Lower lobe of right lung (tissue), 2 donors: ENCODE results near the gene THUMPD3. TPM values are rescaled to one million over a fixed set of nuclear protein-coding genes. Genes with fewer than 3 reads are reported as not detected.
A peak's percentile ranks its signal among the peaks of the same experiment; 100 is the strongest.

ENCODE experiments used
- ATAC-seq, 2 donors: fragments of 200-7000 bp; cut with Tn5 transposase; one replicate each; pipeline ENCODE4 v1.9.1; 2020 to 2022; ENCODE audit warnings: mild to moderate bottlenecking in 2 of 2, moderate library complexity in 2 of 2
- DNase-seq: peaks from one replicate; pipeline ENCODE4 v3.0.0-alpha.2; 2020
- H3K27ac ChIP-seq: fragments of 200-600 bp; one replicate; pipeline ENCODE4 v1.8.0; 2022
- H3K27me3 ChIP-seq: fragments of 200-600 bp; one replicate; pipeline ENCODE4 v1.8.0; 2022; ENCODE audit warnings: low read depth
- H3K36me3 ChIP-seq: fragments of 200-600 bp; one replicate; pipeline ENCODE4 v1.8.0; 2022; ENCODE audit warnings: mild to moderate bottlenecking
- H3K4me1 ChIP-seq: fragments of 200-600 bp; one replicate; pipeline ENCODE4 v1.8.0; 2022
- H3K4me3 ChIP-seq: fragments of 200-600 bp; one replicate; pipeline ENCODE4 v1.8.0; 2022; ENCODE audit warnings: mild to moderate bottlenecking
- H3K9me3 ChIP-seq: fragments of 200-600 bp; one replicate; pipeline ENCODE4 v1.8.0; 2022
- intact Hi-C: fragments of 100-400 bp; cut with DNase I; formaldehyde crosslinking; loops from one replicate; pipeline ENCODE4 v1.11.0; 2022
- long read RNA-seq: library from polyadenylated mRNA; unstranded; transcript quantifications from one replicate; pipeline ENCODE4 v2.0.0, GENCODE V29; 2021
- total RNA-seq: library from RNA; stranded (reverse); fragmentation: NEBNext Ultra II Directional; extraction: Animal tissue kit (Norgen Biotek cat#: 25700); gene quantifications from one replicate; pipeline ENCODE4 v1.2.1, GENCODE V29; 2021
- TF ChIP-seq, protein P1 (sequence below): fragments of 200-600 bp; IDR thresholded peaks from one replicate; pipeline ENCODE4 v1.8.0; 2022; ENCODE audit warnings: antibody characterized with exemption, mild to moderate bottlenecking
- donor health status: DM: no; HTN: yes; CAD: no; lungs with severe emphysema.

THUMPD3 gene, protein sequence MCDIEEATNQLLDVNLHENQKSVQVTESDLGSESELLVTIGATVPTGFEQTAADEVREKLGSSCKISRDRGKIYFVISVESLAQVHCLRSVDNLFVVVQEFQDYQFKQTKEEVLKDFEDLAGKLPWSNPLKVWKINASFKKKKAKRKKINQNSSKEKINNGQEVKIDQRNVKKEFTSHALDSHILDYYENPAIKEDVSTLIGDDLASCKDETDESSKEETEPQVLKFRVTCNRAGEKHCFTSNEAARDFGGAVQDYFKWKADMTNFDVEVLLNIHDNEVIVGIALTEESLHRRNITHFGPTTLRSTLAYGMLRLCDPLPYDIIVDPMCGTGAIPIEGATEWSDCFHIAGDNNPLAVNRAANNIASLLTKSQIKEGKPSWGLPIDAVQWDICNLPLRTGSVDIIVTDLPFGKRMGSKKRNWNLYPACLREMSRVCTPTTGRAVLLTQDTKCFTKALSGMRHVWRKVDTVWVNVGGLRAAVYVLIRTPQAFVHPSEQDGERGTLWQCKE
- total RNA-seq: 29.2 TPM
- long read RNA-seq, transcript THUMPD3-206 (10 exons, 2,877 nt): major isoform, 11 of 49 reads
- long read RNA-seq, transcript THUMPD3-201 (10 exons, 3,961 nt): minor isoform, 9 of 49 reads
- long read RNA-seq, partial matches to known transcripts: 6 of 49 reads
- long read RNA-seq, other reads (novel, unspliced or antisense): 23 of 49 reads

- intact Hi-C loops: no loop called here
- Histone ChIP-seq H3K27me3 (no peaks in the 10 kb centered on the region), H3K4me1 (peaks cover 21% of the 10 kb centered on the region), H3K27ac (peak within 1 kb of the TSS; percentile 92), H3K9me3 (no peaks in the 10 kb centered on the region), H3K36me3 (peaks cover 33% of the 10 kb centered on the region), H3K4me3 (peak within 1 kb of the TSS; percentile 79)
- TF ChIP-seq, protein P1, sequence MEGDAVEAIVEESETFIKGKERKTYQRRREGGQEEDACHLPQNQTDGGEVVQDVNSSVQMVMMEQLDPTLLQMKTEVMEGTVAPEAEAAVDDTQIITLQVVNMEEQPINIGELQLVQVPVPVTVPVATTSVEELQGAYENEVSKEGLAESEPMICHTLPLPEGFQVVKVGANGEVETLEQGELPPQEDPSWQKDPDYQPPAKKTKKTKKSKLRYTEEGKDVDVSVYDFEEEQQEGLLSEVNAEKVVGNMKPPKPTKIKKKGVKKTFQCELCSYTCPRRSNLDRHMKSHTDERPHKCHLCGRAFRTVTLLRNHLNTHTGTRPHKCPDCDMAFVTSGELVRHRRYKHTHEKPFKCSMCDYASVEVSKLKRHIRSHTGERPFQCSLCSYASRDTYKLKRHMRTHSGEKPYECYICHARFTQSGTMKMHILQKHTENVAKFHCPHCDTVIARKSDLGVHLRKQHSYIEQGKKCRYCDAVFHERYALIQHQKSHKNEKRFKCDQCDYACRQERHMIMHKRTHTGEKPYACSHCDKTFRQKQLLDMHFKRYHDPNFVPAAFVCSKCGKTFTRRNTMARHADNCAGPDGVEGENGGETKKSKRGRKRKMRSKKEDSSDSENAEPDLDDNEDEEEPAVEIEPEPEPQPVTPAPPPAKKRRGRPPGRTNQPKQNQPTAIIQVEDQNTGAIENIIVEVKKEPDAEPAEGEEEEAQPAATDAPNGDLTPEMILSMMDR: peak; percentile 21
- peak; percentile 98 to 100 for ATAC-seq
- peak; percentile 96 for DNase-seq
These were observed at the start of gene THUMPD3 for GRCh38 chr3:9362731-9363530. TSS of gene THUMPD3 (plus strand) at chr3:9363054. CDS start at chr3:9365069, 2,015 bp downstream.

DNA sequence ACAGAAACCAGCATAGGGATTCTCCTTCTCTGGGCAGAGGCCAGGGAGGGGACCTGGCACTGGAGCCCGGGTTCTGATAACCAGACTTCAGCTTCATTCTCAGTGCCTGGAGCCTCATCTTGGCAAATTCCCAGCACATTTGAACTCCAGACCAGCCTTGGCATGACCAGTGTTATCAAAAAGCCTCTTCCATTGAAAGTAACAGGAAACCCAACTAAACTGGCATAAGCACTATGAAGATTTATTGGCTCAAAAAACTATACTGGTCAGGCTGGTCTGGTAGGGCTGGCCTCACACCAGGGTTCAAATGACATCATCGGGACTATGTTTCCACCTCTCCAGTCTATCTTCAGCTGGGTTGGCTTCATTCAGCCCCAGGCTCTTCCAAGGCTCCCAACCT, 48.1 kb upstream of the THUMPD3 start:
- TF ChIP-seq, protein P1: no peak
- DNase-seq: no peak
- Histone ChIP-seq H3K27me3 (no peaks in the 10 kb centered on the region), H3K9me3 (no peaks in the 10 kb centered on the region), H3K4me1 (peaks cover 4% of the 10 kb centered on the region), H3K4me3 (no peak overlapping the region), H3K27ac (no peak overlapping the region), H3K36me3 (no peaks in the 10 kb centered on the region)
- ATAC-seq: no peak
- intact Hi-C loops: no loop called here

DNA sequence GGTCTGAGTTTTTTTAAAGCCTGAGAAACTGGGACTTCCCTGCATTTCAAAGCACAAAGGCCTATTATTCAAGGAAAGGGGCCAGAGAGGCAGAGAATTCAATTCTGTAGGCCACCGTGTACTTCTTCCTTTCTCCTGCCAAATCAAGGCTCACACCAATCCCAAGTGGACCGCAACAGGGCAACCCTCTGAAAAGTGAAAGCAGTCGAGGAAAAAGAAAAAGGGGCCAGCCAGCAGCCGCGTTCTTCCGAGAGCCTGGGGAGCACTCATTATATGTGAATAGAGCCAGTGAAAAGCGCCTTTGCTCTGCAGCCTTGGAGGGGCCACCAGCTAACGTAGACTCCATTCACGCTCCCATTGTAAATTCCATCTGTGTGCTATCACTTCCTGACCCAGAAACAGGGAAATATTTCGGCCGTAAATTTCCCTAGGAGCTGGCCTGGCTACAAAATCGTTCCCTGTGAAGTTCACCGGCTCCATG, 45.9 kb upstream of the THUMPD3 start:
- DNase-seq: no peak
- Histone ChIP-seq H3K36me3 (no peaks in the 10 kb centered on the region), H3K9me3 (no peaks in the 10 kb centered on the region), H3K27ac (peak overlapping the region; percentile 67), H3K4me1 (peaks cover 4% of the 10 kb centered on the region), H3K4me3 (peak overlapping the region; percentile 34), H3K27me3 (no peaks in the 10 kb centered on the region)
- intact Hi-C loops: no loop called here
- TF ChIP-seq, protein P1: no peak
- ATAC-seq: peak; percentile 23 to 43

GRCh38 chr3:9322780-9323179, 40.1 kb upstream of the THUMPD3 start:
- ATAC-seq (no peak), DNase-seq (no peak)
- TF ChIP-seq, protein P1: no peak
- no peaks in the 10 kb centered on the region for H3K36me3 ChIP-seq
- H3K4me3 ChIP-seq: no peak overlapping the region
- no peaks in the 10 kb centered on the region for H3K4me1 ChIP-seq
- intact Hi-C loops: no loop called here
- no peaks in the 10 kb centered on the region for H3K27me3 ChIP-seq
- no peaks in the 10 kb centered on the region for H3K9me3 ChIP-seq
- H3K27ac ChIP-seq: no peak overlapping the region

DNA sequence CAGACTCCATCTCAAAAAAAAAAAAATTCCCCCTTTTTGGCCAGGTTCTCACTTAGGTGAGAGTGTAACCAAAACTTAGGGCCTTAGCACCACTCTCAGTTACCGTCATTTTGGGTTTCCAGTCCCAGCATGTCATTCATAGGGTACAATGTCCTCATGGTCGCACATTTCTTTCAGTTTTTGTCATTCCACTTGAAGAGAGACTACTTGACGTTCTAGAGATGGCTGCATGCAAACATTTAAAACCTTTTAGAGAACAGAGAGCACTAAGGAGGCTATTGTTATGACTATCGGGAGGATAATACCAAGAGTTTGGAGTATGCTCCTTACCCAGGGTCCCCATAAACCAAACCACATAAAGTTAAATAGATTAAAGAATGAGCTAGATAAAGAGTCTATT, 37.9 kb upstream of the THUMPD3 start:
- no peaks in the 10 kb centered on the region for H3K36me3 ChIP-seq
- DNase-seq: no peak
- H3K27ac ChIP-seq: no peak overlapping the region
- TF ChIP-seq, protein P1: no peak
- H3K4me1 ChIP-seq: no peaks in the 10 kb centered on the region
- intact Hi-C loops: no loop called here
- no peak overlapping the region for H3K4me3 ChIP-seq
- no peak for ATAC-seq
- H3K27me3 ChIP-seq: no peaks in the 10 kb centered on the region
- H3K9me3 ChIP-seq: no peaks in the 10 kb centered on the region
